ENCODE data around the gene TBC1D22A. TPM values are rescaled to one million over a fixed set of nuclear protein-coding genes. Genes with fewer than 3 reads are reported as not detected.

TBC1D22A gene
- total RNA-seq, 1 donor = 17.7 TPM

- Histone ChIP-seq H3K4me3 (ENCODE audit: insufficient read depth, low read length) (no peak overlapping the region), H3K27me3 (ENCODE audit: insufficient read depth, low read length) (no peaks in the 10 kb centered on the region), H3K79me2 (ENCODE audit: insufficient read depth, low read length) (no peaks in the 10 kb centered on the region), H3K36me3 (ENCODE audit: insufficient read depth, low read length) (no peaks in the 10 kb centered on the region), H3K4me2 (ENCODE audit: insufficient read depth, low read length) (peak overlapping the region; percentile 64), H2AFZ (ENCODE audit: low read length) (peak overlapping the region; percentile 74), H3K4me1 (ENCODE audit: insufficient read depth, low read length) (peaks cover 43% of the 10 kb centered on the region), H3K9me3 (ENCODE audit: low read depth, low read length) (no peaks in the 10 kb centered on the region), H4K20me1 (ENCODE audit: insufficient read depth, low read length) (no peaks in the 10 kb centered on the region), H3K27ac (ENCODE audit: low read depth, low read length) (peak overlapping the region; percentile 63)
- no peak for TF ChIP-seq CTCF (IDR thresholded peaks at IDR 0.05; ENCODE audit: extremely low read depth, low read depth, low read length)
- DNase-seq (ENCODE audit: insufficient read length, low spot score, missing footprints) = peak; percentile 69
These were observed 12.5 kb upstream of the TBC1D22A start for GRCh38 chr22:46749682-46750529.

- H3K27me3 ChIP-seq (ENCODE audit: insufficient read depth, low read length) = no peaks in the 10 kb centered on the region
- no peaks in the 10 kb centered on the region for H4K20me1 ChIP-seq (ENCODE audit: insufficient read depth, low read length)
- peak overlapping the region; percentile 24 for H3K4me2 ChIP-seq (ENCODE audit: insufficient read depth, low read length)
- H3K36me3 ChIP-seq (ENCODE audit: insufficient read depth, low read length) = no peaks in the 10 kb centered on the region
- H2AFZ ChIP-seq (ENCODE audit: low read length) = peak overlapping the region; percentile 74
- H3K9me3 ChIP-seq (ENCODE audit: low read depth, low read length) = no peaks in the 10 kb centered on the region
- no peak for TF ChIP-seq CTCF (IDR thresholded peaks at IDR 0.05; ENCODE audit: extremely low read depth, low read depth, low read length)
- no peaks in the 10 kb centered on the region for H3K79me2 ChIP-seq (ENCODE audit: insufficient read depth, low read length)
- peak overlapping the region; percentile 63 for H3K27ac ChIP-seq (ENCODE audit: low read depth, low read length)
- H3K4me1 ChIP-seq (ENCODE audit: insufficient read depth, low read length) = peaks cover 43% of the 10 kb centered on the region
- DNase-seq (ENCODE audit: insufficient read length, low spot score, missing footprints) = peak; percentile 78
- no peak overlapping the region for H3K4me3 ChIP-seq (ENCODE audit: insufficient read depth, low read length)
These were observed 12.0 kb upstream of the TBC1D22A start for GRCh38 chr22:46750530-46750800.

- peaks cover 43% of the 10 kb centered on the region for H3K4me1 ChIP-seq (ENCODE audit: insufficient read depth, low read length)
- no peak for TF ChIP-seq CTCF (IDR thresholded peaks at IDR 0.05; ENCODE audit: extremely low read depth, low read depth, low read length)
- H3K9me3 ChIP-seq (ENCODE audit: low read depth, low read length) = no peaks in the 10 kb centered on the region
- H3K4me2 ChIP-seq (ENCODE audit: insufficient read depth, low read length) = no peak overlapping the region
- no peaks in the 10 kb centered on the region for H4K20me1 ChIP-seq (ENCODE audit: insufficient read depth, low read length)
- peak; percentile 26 for DNase-seq (ENCODE audit: insufficient read length, low spot score, missing footprints)
- H2AFZ ChIP-seq (ENCODE audit: low read length) = peak overlapping the region; percentile 74
- no peaks in the 10 kb centered on the region for H3K79me2 ChIP-seq (ENCODE audit: insufficient read depth, low read length)
- H3K27me3 ChIP-seq (ENCODE audit: insufficient read depth, low read length) = no peaks in the 10 kb centered on the region
- H3K27ac ChIP-seq (ENCODE audit: low read depth, low read length) = peak overlapping the region; percentile 63
- no peaks in the 10 kb centered on the region for H3K36me3 ChIP-seq (ENCODE audit: insufficient read depth, low read length)
- no peak overlapping the region for H3K4me3 ChIP-seq (ENCODE audit: insufficient read depth, low read length)
These were observed 11.5 kb upstream of the TBC1D22A start for GRCh38 chr22:46750863-46751443.

GRCh38 chr22:46752286-46752987 lies 10.0 kb upstream of the TBC1D22A start:
- Histone ChIP-seq H3K27me3 (ENCODE audit: insufficient read depth, low read length) (no peaks in the 10 kb centered on the region), H2AFZ (ENCODE audit: low read length) (no peak overlapping the region), H3K36me3 (ENCODE audit: insufficient read depth, low read length) (no peaks in the 10 kb centered on the region), H3K27ac (ENCODE audit: low read depth, low read length) (no peak overlapping the region), H3K79me2 (ENCODE audit: insufficient read depth, low read length) (no peaks in the 10 kb centered on the region), H3K9me3 (ENCODE audit: low read depth, low read length) (no peaks in the 10 kb centered on the region), H3K4me2 (ENCODE audit: insufficient read depth, low read length) (no peak overlapping the region), H3K4me3 (ENCODE audit: insufficient read depth, low read length) (no peak overlapping the region), H4K20me1 (ENCODE audit: insufficient read depth, low read length) (no peaks in the 10 kb centered on the region), H3K4me1 (ENCODE audit: insufficient read depth, low read length) (peaks cover 43% of the 10 kb centered on the region)
- TF ChIP-seq CTCF (IDR thresholded peaks at IDR 0.05; ENCODE audit: extremely low read depth, low read depth, low read length) = no peak
- peak; percentile 11 for DNase-seq (ENCODE audit: insufficient read length, low spot score, missing footprints)

Measured in osteoblast (primary cell).